Measurements from ENCODE around the gene TANGO2. TPM values are rescaled to one million over a fixed set of nuclear protein-coding genes. Genes with fewer than 3 reads are reported as not detected.

TANGO2 gene
- total and polyA plus RNA-seq, 9 of the 15 experiments (the other 6 are each of a cell fraction or from before 2014, with no cell fraction given) = 15.5 to 94.9 (median 70.1) TPM

DNA sequence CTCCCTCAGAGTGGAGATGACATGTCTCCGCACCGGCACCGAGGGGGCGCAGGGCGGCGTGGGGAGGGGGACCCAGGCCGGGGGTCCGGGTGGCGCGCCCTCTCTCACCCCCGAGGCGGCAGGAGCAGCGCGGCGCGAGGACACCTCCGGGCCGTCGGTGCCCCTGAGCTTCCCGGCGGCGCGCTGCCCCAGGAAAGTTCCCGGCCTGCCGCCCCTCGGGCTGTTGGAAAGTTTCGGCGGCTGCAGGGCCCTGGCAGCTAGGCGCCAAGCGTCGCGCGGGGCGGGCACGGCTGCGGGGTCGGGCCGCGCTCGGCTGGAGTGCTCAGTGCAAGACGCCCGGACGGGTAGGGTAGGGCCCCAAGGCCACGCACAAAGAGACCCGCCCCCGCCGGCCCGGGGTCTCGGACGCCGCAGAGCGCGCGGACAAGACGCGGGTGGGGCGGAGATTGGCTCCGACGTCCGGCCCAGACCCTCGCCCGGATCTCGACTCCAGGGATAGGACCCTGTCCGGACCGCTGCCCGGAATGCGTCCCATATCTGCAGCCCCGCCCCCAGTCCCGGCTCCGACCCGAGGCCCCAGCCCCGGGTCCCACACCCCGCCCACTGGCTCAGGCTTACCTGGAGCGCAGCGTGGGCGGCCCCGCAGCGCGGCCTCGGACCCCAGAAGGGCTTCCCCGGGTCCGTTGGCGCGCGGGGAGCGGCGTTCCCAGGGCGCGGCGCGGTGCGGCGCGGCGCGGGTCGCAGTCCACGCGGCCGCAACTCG, 4.8 kb upstream of the TANGO2 start (continued):
- peak; percentile 88 for TF ChIP-seq THAP12 (CRISPR knock-in tag; IDR thresholded peaks at IDR 0.05)
- peak; percentile 10 for TF ChIP-seq SMARCB1 (IDR thresholded peaks at IDR 0.05; ENCODE audit: insufficient read length, low read depth)
- no peak for TF ChIP-seq PPARD (CRISPR knock-in tag; IDR thresholded peaks at IDR 0.05)
- TF ChIP-seq NFIX (CRISPR knock-in tag; IDR thresholded peaks at IDR 0.05; ENCODE audit: low read depth) = no peak
- peak; percentile 82; the same call in 1 of the 2 replicates for TF ChIP-seq RBM14 (IDR thresholded peaks at IDR 0.05; ENCODE audit: borderline replicate concordance, insufficient read depth, low read depth, low read length)
- TF ChIP-seq ID3 (CRISPR knock-in tag; IDR thresholded peaks at IDR 0.05) = no peak
- TF ChIP-seq ID3 (tag; IDR thresholded peaks at IDR 0.05) = no peak
- TF ChIP-seq ZFPM2 (CRISPR knock-in tag; IDR thresholded peaks at IDR 0.05) = peak; percentile 95
- no peak for TF ChIP-seq GATA2 (CRISPR knock-in tag; IDR thresholded peaks at IDR 0.05)
- TF ChIP-seq SAP30 (IDR thresholded peaks at IDR 0.05; ENCODE audit: borderline replicate concordance, insufficient read depth, low read depth, low read length, poor library complexity, severe bottlenecking) = peak; percentile 85
- no peak for TF ChIP-seq U2AF2 (optimal IDR thresholded peaks at IDR 0.05; ENCODE audit: low read depth, low read length)
- peak; percentile 98 for TF ChIP-seq KDM2B (CRISPR knock-in tag; IDR thresholded peaks at IDR 0.05)
- TF ChIP-seq KAT2B (IDR thresholded peaks at IDR 0.05; ENCODE audit: low read depth, low read length) = no peak

All from K562 (cell line).